PC-3 (cell line): Measurements from ENCODE around the gene USF3. TPM values are rescaled to one million over a fixed set of nuclear protein-coding genes. Genes with fewer than 3 reads are reported as not detected.

ENCODE experiments used
- ATAC-seq: fragments of 200-7000 bp; cut with Tn5 transposase; 2 replicates; pipeline ENCODE4 v1.9.1; 2020; ENCODE audit warnings: mild to moderate bottlenecking, moderate library complexity
- BruUV-seq: library from RNA; stranded (reverse); fragments of 400-500 nt; replicated peaks from 2 replicates; lab custom pipeline; 2021; lab: Mats Ljungman, UMichigan
- CTCF ChIA-PET: fragments of 300-600 bp; sonication (Branson Sonifier 250); formaldehyde crosslinking; loops from one replicate; lab custom pipeline; 2022; ENCODE audit warnings: antibody characterized with exemption; lab: Charles Lee
- POLR2A ChIA-PET: fragments of 300-600 bp; sonication (Branson Sonifier 250); formaldehyde crosslinking; loops from one replicate; lab custom pipeline; 2022; ENCODE audit warnings: antibody characterized with exemption; ENCODE audit not compliant: unreplicated experiment; lab: Charles Lee
- DNase-seq: peaks from one replicate; pipeline ENCODE4 v3.0.0-alpha.2; 2015
- H2AFZ ChIP-seq: fragments of 300-600 bp; sonication (generic); 2 replicates; pipeline ENCODE4 v1.6.0; 2016; ENCODE audit warnings: antibody characterized with exemption, low read length
- H3F3A ChIP-seq: fragments of 300-600 bp; sonication (generic); one replicate; pipeline ENCODE4 v1.6.0; 2017; ENCODE audit warnings: antibody characterized with exemption, low read length, control low read depth, mild to moderate bottlenecking; ENCODE audit not compliant: unreplicated experiment
- H3K27ac ChIP-seq: fragments of 300-600 bp; sonication (generic); 2 replicates; pipeline ENCODE4 v1.5.1; 2016; ENCODE audit warnings: mild to moderate bottlenecking, low read length
- H3K27me3 ChIP-seq: fragments of 300-600 bp; sonication (generic); 2 replicates; pipeline ENCODE4 v1.6.1; 2016; ENCODE audit warnings: low read length, mixed read lengths
- H3K36me3 ChIP-seq: fragments of 300-600 bp; sonication (generic); 2 replicates; pipeline ENCODE4 v1.6.1; 2016; ENCODE audit warnings: low read depth, mixed run types, low read length, mixed read lengths
- H3K4me1 ChIP-seq: fragments of 300-600 bp; sonication (generic); 2 replicates; pipeline ENCODE4 v1.5.1; 2016; ENCODE audit warnings: low read length; ENCODE audit not compliant: insufficient read depth
- H3K4me2 ChIP-seq: fragments of 300-600 bp; sonication (generic); 2 replicates; pipeline ENCODE4 v1.6.0; 2016; ENCODE audit warnings: low read length
- H3K4me3 ChIP-seq: fragments of 300-600 bp; sonication (generic); 2 replicates; pipeline ENCODE4 v1.5.1; 2016; ENCODE audit warnings: mild to moderate bottlenecking, low read length, mixed read lengths
- H3K79me2 ChIP-seq: fragments of 300-600 bp; sonication (generic); 2 replicates; pipeline ENCODE4 v1.6.1; 2017; ENCODE audit warnings: low read length, mixed read lengths
- H3K9ac ChIP-seq: fragments of 300-600 bp; sonication (generic); 2 replicates; pipeline ENCODE4 v1.6.0; 2016; ENCODE audit warnings: mild to moderate bottlenecking, low read length
- H3K9me2 ChIP-seq: fragments of 300-600 bp; sonication (generic); replicated peaks from 2 replicates; pipeline ENCODE4 v1.6.1; 2016; ENCODE audit warnings: mixed run types, low read length, mixed read lengths
- H3K9me3 ChIP-seq: fragments of 300-600 bp; sonication (generic); 2 replicates; pipeline ENCODE4 v1.6.1; 2016; ENCODE audit warnings: low read length, mixed read lengths
- H4K20me1 ChIP-seq: fragments of 300-600 bp; sonication (generic); 2 replicates; pipeline ENCODE4 v1.6.1; 2016; ENCODE audit warnings: low read length, mixed read lengths
- EZH2 ChIP-seq: fragments of 300-600 bp; sonication (generic); IDR thresholded peaks from one replicate; pipeline ENCODE4 v1.6.1; 2017; ENCODE audit warnings: antibody characterized with exemption, mild to moderate bottlenecking, low read length; ENCODE audit not compliant: unreplicated experiment
- EZH2phosphoT487 ChIP-seq: fragments of 300-600 bp; sonication (generic); IDR thresholded peaks from 2 replicates; pipeline ENCODE4 v1.6.1; 2018; ENCODE audit warnings: mild to moderate bottlenecking, antibody characterized with exemption, low read length, borderline replicate concordance
- intact Hi-C: fragments of 100-400 bp; cut with micrococcal nuclease; formaldehyde crosslinking; loops from 2 replicates; pipeline ENCODE4 v1.9.0; 2023
- total RNA-seq: library from RNA; depleted of rRNA; stranded (reverse); fragments of >200 nt; gene quantifications from 2 replicates; pipeline ENCODE4 v1.2.3, GENCODE V29; 2014
- TF ChIP-seq, protein P1 (sequence below): fragments of 300-600 bp; sonication (generic); conservative IDR thresholded peaks from 2 replicates; pipeline ENCODE4 v1.5.1; 2017; ENCODE audit warnings: antibody characterized with exemption, low read depth, mild to moderate bottlenecking, low read length

The USF3 gene
- total RNA-seq, 1 experiment from 2014 or later = 10.5 TPM

DNA sequence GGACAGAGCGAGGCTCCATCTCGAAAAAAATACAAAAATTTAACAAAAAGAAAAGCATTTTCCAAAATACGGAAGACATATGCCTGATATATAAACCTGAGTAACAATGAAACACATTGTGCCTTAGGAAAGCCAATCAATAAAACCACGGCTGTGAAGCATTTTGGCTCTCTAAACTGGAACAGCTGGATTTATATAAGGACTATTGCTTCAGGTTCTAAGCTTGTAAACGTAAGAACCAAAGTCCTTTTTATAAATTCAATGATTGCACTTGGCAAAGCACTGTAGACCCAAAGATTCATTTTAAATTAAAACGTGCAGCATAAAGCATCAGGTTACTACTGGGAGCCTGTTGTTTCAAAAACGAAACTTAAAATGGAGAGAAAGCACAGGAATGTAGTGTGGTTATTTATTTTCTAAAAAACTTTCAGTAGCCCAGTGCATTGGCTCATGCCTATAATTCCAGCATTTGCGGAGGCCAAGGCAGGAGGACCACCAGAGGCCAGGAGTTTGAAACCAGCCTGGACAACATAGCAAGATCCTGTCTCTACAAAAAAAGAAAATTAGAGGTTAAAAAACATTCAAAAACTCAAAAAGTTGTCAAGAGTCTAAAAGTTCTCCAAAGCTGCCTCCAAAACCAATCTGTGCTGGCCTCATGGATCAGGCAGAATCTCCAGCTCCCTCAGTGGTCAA lies 61.5 kb downstream of the USF3 start:
- no peaks in the 10 kb centered on the region for H3K4me1 ChIP-seq
- H3K9ac ChIP-seq = no peak overlapping the region
- ChIA-PET CTCF (interaction anchor here (1.1 kb wide), 1 partner anchor 110 kb away, joined by 3 read pairs; no protein-coding TSS in a partner anchor), POLR2A (no interaction called here)
- BruUV-seq = no TSS peak
- H3K79me2 ChIP-seq = no peaks in the 10 kb centered on the region
- no peak overlapping the region for H2AFZ ChIP-seq
- H3K9me3 ChIP-seq = no peaks in the 10 kb centered on the region
- DNase-seq (no peak), ATAC-seq (peak; percentile 16; the same call in 1 of the 2 replicates)
- H3K9me2 ChIP-seq = no peaks in the 10 kb centered on the region
- intact Hi-C loops = no loop called here
- no peaks in the 10 kb centered on the region for H3K27me3 ChIP-seq
- no peak overlapping the region for H3K4me3 ChIP-seq
- TF ChIP-seq, protein P1, sequence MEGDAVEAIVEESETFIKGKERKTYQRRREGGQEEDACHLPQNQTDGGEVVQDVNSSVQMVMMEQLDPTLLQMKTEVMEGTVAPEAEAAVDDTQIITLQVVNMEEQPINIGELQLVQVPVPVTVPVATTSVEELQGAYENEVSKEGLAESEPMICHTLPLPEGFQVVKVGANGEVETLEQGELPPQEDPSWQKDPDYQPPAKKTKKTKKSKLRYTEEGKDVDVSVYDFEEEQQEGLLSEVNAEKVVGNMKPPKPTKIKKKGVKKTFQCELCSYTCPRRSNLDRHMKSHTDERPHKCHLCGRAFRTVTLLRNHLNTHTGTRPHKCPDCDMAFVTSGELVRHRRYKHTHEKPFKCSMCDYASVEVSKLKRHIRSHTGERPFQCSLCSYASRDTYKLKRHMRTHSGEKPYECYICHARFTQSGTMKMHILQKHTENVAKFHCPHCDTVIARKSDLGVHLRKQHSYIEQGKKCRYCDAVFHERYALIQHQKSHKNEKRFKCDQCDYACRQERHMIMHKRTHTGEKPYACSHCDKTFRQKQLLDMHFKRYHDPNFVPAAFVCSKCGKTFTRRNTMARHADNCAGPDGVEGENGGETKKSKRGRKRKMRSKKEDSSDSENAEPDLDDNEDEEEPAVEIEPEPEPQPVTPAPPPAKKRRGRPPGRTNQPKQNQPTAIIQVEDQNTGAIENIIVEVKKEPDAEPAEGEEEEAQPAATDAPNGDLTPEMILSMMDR = no peak
- TF ChIP-seq EZH2 (no peak), EZH2phosphoT487 (no peak)
- no peaks in the 10 kb centered on the region for H3K36me3 ChIP-seq
- no peaks in the 10 kb centered on the region for H3F3A ChIP-seq
- H3K27ac ChIP-seq = no peak overlapping the region
- H4K20me1 ChIP-seq = no peaks in the 10 kb centered on the region
- H3K4me2 ChIP-seq = no peak overlapping the region

DNA sequence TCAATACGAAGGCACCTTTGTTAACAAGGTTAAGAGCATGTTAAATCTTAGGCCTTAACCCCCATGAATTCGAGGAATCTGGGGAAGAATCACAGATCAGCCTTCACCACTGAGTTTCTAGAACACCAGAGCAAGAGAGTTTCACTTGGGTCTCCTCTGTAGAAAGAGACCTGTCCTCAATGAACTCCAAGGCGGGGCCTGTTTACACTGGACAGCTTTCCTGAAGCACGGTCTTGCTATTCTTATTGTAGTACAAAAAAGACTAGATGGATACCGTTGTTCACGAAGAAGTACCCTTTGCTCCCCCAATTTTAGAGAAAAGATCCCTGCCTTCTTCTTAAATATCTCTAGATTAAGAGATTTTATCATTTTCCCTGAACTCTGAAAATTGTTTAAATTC lies 64.9 kb downstream of the USF3 start:
- ATAC-seq (no peak), DNase-seq (no peak)
- Histone ChIP-seq H3K9me3 (no peaks in the 10 kb centered on the region), H4K20me1 (no peaks in the 10 kb centered on the region), H3K27me3 (no peaks in the 10 kb centered on the region), H2AFZ (no peak overlapping the region), H3K79me2 (no peaks in the 10 kb centered on the region), H3K4me1 (no peaks in the 10 kb centered on the region), H3K9me2 (no peaks in the 10 kb centered on the region), H3K4me3 (no peak overlapping the region), H3K4me2 (no peak overlapping the region), H3K27ac (no peak overlapping the region), H3F3A (no peaks in the 10 kb centered on the region), H3K36me3 (no peaks in the 10 kb centered on the region), H3K9ac (no peak overlapping the region)
- no TSS peak for BruUV-seq
- ChIA-PET POLR2A (no interaction called here), CTCF (no interaction called here)
- TF ChIP-seq, protein P1 = no peak
- no peak for TF ChIP-seq EZH2phosphoT487
- TF ChIP-seq EZH2 = no peak
- intact Hi-C loops = no loop called here

DNA sequence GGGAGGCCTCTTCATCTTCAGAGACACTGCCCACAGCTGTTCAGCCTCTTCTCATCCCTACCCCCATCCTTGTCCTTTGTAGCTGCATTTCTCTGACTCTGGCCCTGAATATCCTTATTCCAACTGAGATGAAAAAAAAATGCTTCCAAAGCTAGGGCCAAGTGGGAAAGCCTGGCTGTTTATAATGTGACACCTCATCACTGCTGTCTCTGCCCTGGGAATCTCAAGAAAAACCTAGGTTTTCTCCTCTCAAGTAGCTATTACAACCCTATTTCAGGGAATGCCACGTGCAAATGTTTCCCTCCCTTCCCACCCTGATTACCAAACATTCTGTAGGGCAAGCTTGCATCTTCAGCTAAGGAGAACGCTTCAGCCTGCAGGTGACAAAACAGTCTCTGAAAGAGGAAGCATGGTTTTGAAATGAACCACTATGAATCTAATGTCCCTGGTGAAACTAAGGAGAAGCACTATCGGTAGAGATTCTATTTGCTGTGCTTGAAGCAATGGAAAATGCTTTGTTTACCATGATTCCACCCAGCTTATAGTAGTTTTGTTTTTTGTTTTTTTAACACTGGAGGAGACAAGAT lies 65.4 kb downstream of the USF3 start:
- TF ChIP-seq EZH2phosphoT487 (no peak), EZH2 (no peak)
- TF ChIP-seq, protein P1 = no peak
- no TSS peak for BruUV-seq
- Histone ChIP-seq H3K4me1 (no peaks in the 10 kb centered on the region), H4K20me1 (no peaks in the 10 kb centered on the region), H3K36me3 (no peaks in the 10 kb centered on the region), H3K9me3 (no peaks in the 10 kb centered on the region), H3K79me2 (no peaks in the 10 kb centered on the region), H3K9me2 (no peaks in the 10 kb centered on the region), H3K4me3 (no peak overlapping the region), H3F3A (no peaks in the 10 kb centered on the region), H3K4me2 (no peak overlapping the region), H3K27ac (no peak overlapping the region), H3K27me3 (no peaks in the 10 kb centered on the region), H3K9ac (no peak overlapping the region), H2AFZ (no peak overlapping the region)
- intact Hi-C loops = no loop called here
- POLR2A ChIA-PET = no interaction called here
- CTCF ChIA-PET = no interaction called here
- DNase-seq = no peak
- ATAC-seq = no peak
